Thymus (tissue), 11 donors: ENCODE data around the gene KDM8. TPM values are rescaled to one million over a fixed set of nuclear protein-coding genes. Genes with fewer than 3 reads are reported as not detected.
A peak's percentile ranks its signal among the peaks of the same experiment; 100 is the strongest.

Experiments used
- DNase-seq, 9 donors: peaks; one replicate each; pipeline ENCODE4 v3.0.0-alpha.2; 2013; ENCODE audit warnings: low spot score in 9 of 9, low read depth in 6 of 9, missing footprints in 1 of 9
- H3K27ac ChIP-seq, 2 donors: one replicate each; pipeline ENCODE4 v1.5.1; 2013; ENCODE audit warnings: control low read depth in 1 of 2, low read depth in 1 of 2, low read length in 1 of 2, mild to moderate bottlenecking in 1 of 2, moderate library complexity in 1 of 2
- H3K27me3 ChIP-seq, 2 donors: one replicate each; pipeline ENCODE4 v1.5.1; 2013; ENCODE audit warnings: low read length in 1 of 2; ENCODE audit not compliant: control insufficient read depth in 2 of 2, insufficient read depth in 1 of 2
- H3K36me3 ChIP-seq, 2 donors: one replicate each; pipeline ENCODE4 v1.5.1; 2013; ENCODE audit warnings: low read length in 1 of 2, mild to moderate bottlenecking in 1 of 2, moderate library complexity in 1 of 2; ENCODE audit not compliant: control insufficient read depth in 2 of 2, insufficient read depth in 2 of 2
- H3K4me1 ChIP-seq, 2 donors: one replicate each; pipeline ENCODE4 v1.5.1; 2013; ENCODE audit warnings: low read length in 2 of 2; ENCODE audit not compliant: control insufficient read depth in 2 of 2, insufficient read depth in 2 of 2
- H3K4me3 ChIP-seq, 2 donors: one replicate each; pipeline ENCODE4 v1.5.1; 2013; ENCODE audit warnings: low read length in 2 of 2, control low read depth in 1 of 2, mild to moderate bottlenecking in 1 of 2
- H3K9me3 ChIP-seq, 2 donors: one replicate each; pipeline ENCODE4 v1.5.1; 2013; ENCODE audit warnings: low read length in 1 of 2, mild to moderate bottlenecking in 1 of 2; ENCODE audit not compliant: control insufficient read depth in 2 of 2, insufficient read depth in 1 of 2
- WGBS: extraction: QIAGEN DNeasy Blood & Tissue Kit; methylation state at CpG from one replicate; pipeline ENCODE4 v1.1.7; 2013; 5-methylcytosine and 5-hydroxymethylcytosine counted together
- polyA plus RNA-seq: library from polyadenylated mRNA; stranded (reverse); fragments of 200-250 nt; gene quantifications from one replicate; pipeline ENCODE4 v1.2.3, GENCODE V29; 2013
- total RNA-seq: library from RNA; stranded (reverse); fragments of 120-200 nt; gene quantifications from one replicate; pipeline ENCODE4 v1.2.4, GENCODE V29; 2013
- donor health status: healthy.

The KDM8 gene
- total and polyA plus RNA-seq, 2 donors, result 6.2 to 7.1 TPM

GRCh38 chr16:27230562-27231001, 27.3 kb downstream of the KDM8 start:
- Histone ChIP-seq H3K9me3 (peaks cover 0 to under 1% of the 10 kb centered on the region in 2 donors), H3K27ac (peak overlapping the region; percentile 46 to 56), H3K4me3 (no peak overlapping the region), H3K4me1 (peaks cover 59 to 72% of the 10 kb centered on the region in 2 donors), H3K27me3 (no peaks in the 10 kb centered on the region), H3K36me3 (peaks cover 21 to 26% of the 10 kb centered on the region in 2 donors)
- WGBS, result 41% methylated on average over 16 of the region's 16 CpGs
- peak in 1 of 9 donors; percentile 76 for DNase-seq

GRCh38 chr16:27231692-27232060, 28.4 kb downstream of the KDM8 start:
- DNase-seq, result no peak
- Histone ChIP-seq H3K27ac (peak overlapping the region; percentile 68 to 78), H3K36me3 (peaks cover 18 to 24% of the 10 kb centered on the region in 2 donors), H3K9me3 (no peaks in the 10 kb centered on the region), H3K4me1 (peaks cover 63 to 73% of the 10 kb centered on the region in 2 donors), H3K4me3 (no peak overlapping the region), H3K27me3 (no peaks in the 10 kb centered on the region)
- 72% methylated on average over 8 of the region's 8 CpGs for WGBS

DNA sequence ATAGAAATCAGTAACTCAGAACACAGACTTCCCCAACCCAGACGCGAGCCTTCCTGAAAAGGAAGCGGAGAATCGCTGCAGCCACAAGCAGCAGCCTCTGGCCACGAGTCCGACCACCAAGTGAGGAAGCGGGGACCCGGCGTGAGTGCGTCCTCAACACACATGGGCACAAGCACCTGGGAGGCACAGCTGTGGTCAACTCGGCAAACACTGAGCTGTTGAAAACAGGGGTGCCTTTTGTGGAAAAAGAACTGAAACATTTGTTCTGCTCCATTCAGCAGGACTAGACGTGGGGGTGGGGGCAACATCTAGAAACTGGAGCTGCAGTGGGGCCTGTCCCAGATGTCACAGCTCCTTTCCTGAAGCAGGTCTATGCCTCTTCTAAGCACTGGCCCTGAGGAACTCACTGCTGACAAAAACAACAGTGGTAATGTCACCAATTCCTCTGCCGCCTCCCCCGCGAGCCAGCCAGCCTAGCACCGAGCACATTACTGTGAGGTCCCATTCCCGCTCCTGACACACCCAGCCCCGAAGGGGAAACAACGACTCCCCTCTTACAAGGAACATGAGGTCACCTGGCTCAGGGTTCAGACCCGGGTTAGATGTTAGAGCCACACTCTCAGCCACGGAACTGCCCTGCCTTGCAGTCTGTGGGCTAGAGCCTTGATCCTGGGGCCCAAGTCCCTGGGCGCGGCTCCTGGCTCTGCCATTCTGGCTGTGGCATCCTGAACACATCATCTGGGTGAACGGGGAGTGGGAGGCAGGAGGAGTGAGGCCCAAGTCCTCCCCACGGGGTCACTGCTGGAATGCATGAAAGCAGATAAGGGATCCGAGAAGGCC, 29.0 kb downstream of the KDM8 start:
- peaks cover 18 to 22% of the 10 kb centered on the region in 2 donors for H3K36me3 ChIP-seq
- H3K9me3 ChIP-seq, result no peaks in the 10 kb centered on the region
- no peaks in the 10 kb centered on the region for H3K27me3 ChIP-seq
- no peak overlapping the region for H3K4me3 ChIP-seq
- WGBS, result 57% methylated on average over 26 of the region's 26 CpGs
- peak in 1 of 9 donors; percentile 41 for DNase-seq
- H3K4me1 ChIP-seq, result peaks cover 69 to 79% of the 10 kb centered on the region in 2 donors
- peak overlapping the region; percentile 68 to 78 for H3K27ac ChIP-seq

- 87% methylated on average over 13 of the region's 13 CpGs for WGBS
- Histone ChIP-seq H3K9me3 (no peaks in the 10 kb centered on the region), H3K4me1 (peaks cover 75 to 86% of the 10 kb centered on the region in 2 donors), H3K36me3 (peaks cover 19 to 22% of the 10 kb centered on the region in 2 donors), H3K27me3 (no peaks in the 10 kb centered on the region), H3K4me3 (no peak overlapping the region), H3K27ac (peak overlapping the region; percentile 68 to 78)
- DNase-seq, result peak in 1 of 9 donors; percentile 37
These were observed 29.7 kb downstream of the KDM8 start for GRCh38 chr16:27232901-27233625.

- H3K27me3 ChIP-seq, result no peaks in the 10 kb centered on the region
- H3K4me1 ChIP-seq, result peaks cover 77 to 90% of the 10 kb centered on the region in 2 donors
- no peak overlapping the region for H3K4me3 ChIP-seq
- peaks cover 20 to 22% of the 10 kb centered on the region in 2 donors for H3K36me3 ChIP-seq
- H3K9me3 ChIP-seq, result no peaks in the 10 kb centered on the region
- H3K27ac ChIP-seq, result peak overlapping the region in 1 of 2 donors; percentile 4
- DNase-seq, result peak in 1 of 9 donors; percentile 55
- WGBS, result 91% methylated on average over 6 of the region's 6 CpGs
These were observed 30.4 kb downstream of the KDM8 start for GRCh38 chr16:27233731-27234130.

GRCh38 chr16:27234171-27234570, 30.8 kb downstream of the KDM8 start:
- 98% methylated on average over 8 of the region's 8 CpGs for WGBS
- H3K27ac ChIP-seq, result peak overlapping the region in 1 of 2 donors; percentile 89
- no peaks in the 10 kb centered on the region for H3K9me3 ChIP-seq
- peaks cover 77 to 89% of the 10 kb centered on the region in 2 donors for H3K4me1 ChIP-seq
- H3K27me3 ChIP-seq, result no peaks in the 10 kb centered on the region
- peaks cover 16 to 22% of the 10 kb centered on the region in 2 donors for H3K36me3 ChIP-seq
- DNase-seq, result no peak
- H3K4me3 ChIP-seq, result no peak overlapping the region

DNA sequence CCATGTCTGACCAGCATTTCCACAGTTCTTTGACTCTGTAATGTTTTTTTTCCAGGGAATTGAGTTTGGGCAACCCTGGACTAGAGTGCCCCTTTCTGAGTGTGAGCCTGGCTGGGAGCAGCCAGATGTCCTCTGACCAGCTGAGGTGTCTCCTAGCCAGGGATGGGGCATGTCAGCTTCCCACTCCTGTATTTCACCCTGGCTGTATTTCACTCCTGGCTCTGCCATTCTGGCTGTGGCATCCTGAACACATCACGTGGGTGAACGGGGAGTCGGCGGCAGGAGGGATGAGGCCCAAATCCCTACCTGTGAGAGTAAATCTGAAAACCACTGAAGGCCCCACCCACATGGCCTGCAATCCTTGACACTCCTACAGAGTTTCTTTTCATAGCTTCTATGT, 31.3 kb downstream of the KDM8 start:
- WGBS, result 25% methylated on average over 4 of the region's 4 CpGs
- Histone ChIP-seq H3K4me3 (no peak overlapping the region), H3K4me1 (peaks cover 77 to 88% of the 10 kb centered on the region in 2 donors), H3K9me3 (no peaks in the 10 kb centered on the region), H3K27ac (peak overlapping the region; percentile 44 to 89), H3K36me3 (peaks cover 15 to 22% of the 10 kb centered on the region in 2 donors), H3K27me3 (no peaks in the 10 kb centered on the region)
- no peak for DNase-seq

DNA sequence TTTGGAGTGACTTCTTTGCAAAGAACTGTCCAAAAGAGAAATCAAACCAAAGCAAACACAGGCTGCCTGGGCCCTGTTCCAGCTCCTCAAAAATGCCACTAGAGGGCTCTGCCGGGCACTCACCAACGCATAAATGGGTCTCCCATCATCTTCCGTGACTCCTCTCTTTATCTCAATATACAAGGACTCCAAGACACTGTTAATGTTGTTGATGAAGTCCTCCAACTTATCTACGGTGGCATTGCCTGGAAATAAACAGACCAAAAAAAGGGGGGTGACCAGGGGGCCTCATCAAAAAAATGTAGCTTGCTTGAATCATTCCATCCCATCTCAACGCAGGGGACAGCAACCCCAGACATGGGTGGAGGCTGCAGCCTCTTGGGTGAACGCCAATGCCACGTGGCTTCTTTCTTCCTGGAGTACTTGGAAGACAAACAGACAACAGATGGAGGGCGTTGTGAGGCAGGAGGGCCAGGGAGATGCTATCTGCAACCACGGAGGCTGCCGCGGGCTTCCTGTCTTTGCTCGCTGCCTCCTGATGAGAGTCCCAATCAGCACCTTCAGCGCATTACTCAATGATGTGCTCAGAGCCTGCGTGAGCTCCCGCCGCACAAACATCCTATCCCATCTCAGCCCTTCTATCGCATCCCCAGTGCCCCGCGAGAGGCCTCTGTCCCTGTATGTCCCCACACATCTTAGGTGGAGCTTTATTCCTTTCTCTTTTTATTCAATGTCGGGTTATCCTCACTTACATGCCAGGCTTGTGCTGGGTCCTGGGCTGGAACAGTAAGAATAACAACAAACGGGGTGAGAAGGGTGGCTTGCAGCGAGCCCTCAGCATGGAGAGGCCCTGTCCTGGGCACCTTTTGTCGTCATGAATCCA, 32.0 kb downstream of the KDM8 start:
- Histone ChIP-seq H3K36me3 (peaks cover 12 to 17% of the 10 kb centered on the region in 2 donors), H3K4me1 (peaks cover 75 to 84% of the 10 kb centered on the region in 2 donors), H3K9me3 (peaks cover 0 to under 1% of the 10 kb centered on the region in 2 donors), H3K27me3 (no peaks in the 10 kb centered on the region), H3K4me3 (no peak overlapping the region), H3K27ac (peak overlapping the region; percentile 47 to 89)
- DNase-seq, result peak in 8 of 9 donors; percentile 63 to 92 (median 78)
- WGBS, result 7% methylated on average over 23 of the region's 23 CpGs
